Kidney (tissue), 14 donors: ENCODE results near the gene FAM83G. TPM values are rescaled to one million over a fixed set of nuclear protein-coding genes. Genes with fewer than 3 reads are reported as not detected.

Source experiments
- DNase-seq, 5 donors: peaks; one replicate each; pipeline ENCODE4 v3.0.0-alpha.2; 2013 to 2020
- FAIRE-seq: peaks from 2 replicates; lab custom pipeline; 2012; peaks lifted over from hg19 to GRCh38; lab: Jason Lieb, UNC
- H3K27ac ChIP-seq, 2 donors: one replicate each; pipeline ENCODE4 v1.7.0; 2013; ENCODE audit warnings: low read depth in 2 of 2, low read length in 2 of 2, inconsistent platforms in 1 of 2
- H3K27me3 ChIP-seq: one replicate; pipeline ENCODE4 v1.7.1; 2013; ENCODE audit warnings: low read length, inconsistent platforms; ENCODE audit not compliant: control insufficient read depth, insufficient read depth
- H3K36me3 ChIP-seq, 3 donors: one replicate each; pipeline versions ENCODE4 v1.7.0 to v1.7.1; 2013; ENCODE audit warnings: low read length in 3 of 3, control low read depth in 1 of 3, inconsistent platforms in 1 of 3; ENCODE audit not compliant: insufficient read depth in 3 of 3, control insufficient read depth in 2 of 3
- H3K4me1 ChIP-seq, 3 donors: one replicate each; pipeline versions ENCODE4 v1.7.0 to v1.7.1; 2013; ENCODE audit warnings: low read length in 3 of 3, inconsistent platforms in 1 of 3, low read depth in 1 of 3; ENCODE audit not compliant: control insufficient read depth in 2 of 3, insufficient read depth in 2 of 3
- H3K4me3 ChIP-seq, 3 donors: one replicate each; pipeline versions ENCODE4 v1.7.0 to v1.8.1; 2013; ENCODE audit warnings: low read length in 3 of 3, control low read depth in 1 of 3, inconsistent platforms in 1 of 3
- H3K9ac ChIP-seq, 3 donors: one replicate each; pipeline versions ENCODE4 v1.7.0 to v1.7.1; 2013; ENCODE audit warnings: low read length in 3 of 3, control low read depth in 1 of 3, inconsistent platforms in 1 of 3
- H3K9me3 ChIP-seq, 3 donors: one replicate each; pipeline versions ENCODE4 v1.7.0 to v1.7.1; 2013; ENCODE audit warnings: low read length in 3 of 3, control low read depth in 1 of 3, inconsistent platforms in 1 of 3; ENCODE audit not compliant: control insufficient read depth in 2 of 3, insufficient read depth in 1 of 3
- intact Hi-C: fragments of 100-400 bp; cut with DNase I; formaldehyde crosslinking; loops from one replicate; pipeline ENCODE4 v1.11.1; 2022
- polyA plus RNA-seq: library from polyadenylated mRNA; stranded (reverse); fragments of 350-450 nt; fragmentation: Illumina TruSeq; extraction: RNeasy Lipid Tissue Mini Kit (QIAGEN cat#74804); gene quantifications from one replicate; pipeline ENCODE4 v1.2.3, GENCODE V29; 2014; ENCODE audit warnings: low read depth, low replicate concordance; ENCODE audit not compliant: insufficient read depth
- total RNA-seq: library from RNA; stranded (reverse); fragmentation: NEBNext Ultra II Directional; extraction: Animal tissue kit (Norgen Biotek cat#: 25700); gene quantifications from one replicate; pipeline ENCODE4 v1.2.1, GENCODE V29; 2021
- TF ChIP-seq, protein P1 (sequence below): IDR thresholded peaks from 3 replicates; pipeline ENCODE4 v1.5.1; 2012; ENCODE audit warnings: mild to moderate bottlenecking, moderate library complexity, borderline replicate concordance; ENCODE audit not compliant: insufficient read depth; ENCODE audit errors: extremely low read depth
- donor health status: control.
- donor health status: control.
- donor health status: control.
- donor health status: control.
- donor health status: control.
- donor health status: DM: yes; HTN: yes; CAD: no.
- donor health status: Normal renal cell carcinoma (clear cell type).

The FAM83G gene
- total and polyA plus RNA-seq, 2 donors from 2014 or later: 4.9 to 8.0 TPM

GRCh38 chr17:19012171-19013080 lies 7.9 kb upstream of the FAM83G start:
- no peaks in the 10 kb centered on the region for H3K27me3 ChIP-seq
- FAIRE-seq (no peak), DNase-seq (peak in 1 of 5 donors; percentile 52)
- H3K36me3 ChIP-seq: no peaks in the 10 kb centered on the region
- intact Hi-C loops: no loop called here
- H3K4me1 ChIP-seq: no peaks in the 10 kb centered on the region
- TF ChIP-seq, protein P1, sequence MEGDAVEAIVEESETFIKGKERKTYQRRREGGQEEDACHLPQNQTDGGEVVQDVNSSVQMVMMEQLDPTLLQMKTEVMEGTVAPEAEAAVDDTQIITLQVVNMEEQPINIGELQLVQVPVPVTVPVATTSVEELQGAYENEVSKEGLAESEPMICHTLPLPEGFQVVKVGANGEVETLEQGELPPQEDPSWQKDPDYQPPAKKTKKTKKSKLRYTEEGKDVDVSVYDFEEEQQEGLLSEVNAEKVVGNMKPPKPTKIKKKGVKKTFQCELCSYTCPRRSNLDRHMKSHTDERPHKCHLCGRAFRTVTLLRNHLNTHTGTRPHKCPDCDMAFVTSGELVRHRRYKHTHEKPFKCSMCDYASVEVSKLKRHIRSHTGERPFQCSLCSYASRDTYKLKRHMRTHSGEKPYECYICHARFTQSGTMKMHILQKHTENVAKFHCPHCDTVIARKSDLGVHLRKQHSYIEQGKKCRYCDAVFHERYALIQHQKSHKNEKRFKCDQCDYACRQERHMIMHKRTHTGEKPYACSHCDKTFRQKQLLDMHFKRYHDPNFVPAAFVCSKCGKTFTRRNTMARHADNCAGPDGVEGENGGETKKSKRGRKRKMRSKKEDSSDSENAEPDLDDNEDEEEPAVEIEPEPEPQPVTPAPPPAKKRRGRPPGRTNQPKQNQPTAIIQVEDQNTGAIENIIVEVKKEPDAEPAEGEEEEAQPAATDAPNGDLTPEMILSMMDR: no peak
- H3K9ac ChIP-seq: no peak overlapping the region
- no peak overlapping the region for H3K27ac ChIP-seq
- H3K9me3 ChIP-seq: no peaks in the 10 kb centered on the region
- H3K4me3 ChIP-seq: no peak overlapping the region

- Histone ChIP-seq H3K27ac (no peak overlapping the region), H3K36me3 (no peaks in the 10 kb centered on the region), H3K9ac (no peak overlapping the region), H3K9me3 (peaks cover 0 to 4% (median 0%) of the 10 kb centered on the region in 3 donors), H3K4me3 (no peak overlapping the region), H3K4me1 (no peaks in the 10 kb centered on the region), H3K27me3 (no peaks in the 10 kb centered on the region)
- DNase-seq (peak in 1 of 5 donors; percentile 65), FAIRE-seq (no peak)
- TF ChIP-seq, protein P1: no peak
- intact Hi-C loops: no loop called here
These were observed 7.0 kb upstream of the FAM83G start for GRCh38 chr17:19011581-19011980.

DNA sequence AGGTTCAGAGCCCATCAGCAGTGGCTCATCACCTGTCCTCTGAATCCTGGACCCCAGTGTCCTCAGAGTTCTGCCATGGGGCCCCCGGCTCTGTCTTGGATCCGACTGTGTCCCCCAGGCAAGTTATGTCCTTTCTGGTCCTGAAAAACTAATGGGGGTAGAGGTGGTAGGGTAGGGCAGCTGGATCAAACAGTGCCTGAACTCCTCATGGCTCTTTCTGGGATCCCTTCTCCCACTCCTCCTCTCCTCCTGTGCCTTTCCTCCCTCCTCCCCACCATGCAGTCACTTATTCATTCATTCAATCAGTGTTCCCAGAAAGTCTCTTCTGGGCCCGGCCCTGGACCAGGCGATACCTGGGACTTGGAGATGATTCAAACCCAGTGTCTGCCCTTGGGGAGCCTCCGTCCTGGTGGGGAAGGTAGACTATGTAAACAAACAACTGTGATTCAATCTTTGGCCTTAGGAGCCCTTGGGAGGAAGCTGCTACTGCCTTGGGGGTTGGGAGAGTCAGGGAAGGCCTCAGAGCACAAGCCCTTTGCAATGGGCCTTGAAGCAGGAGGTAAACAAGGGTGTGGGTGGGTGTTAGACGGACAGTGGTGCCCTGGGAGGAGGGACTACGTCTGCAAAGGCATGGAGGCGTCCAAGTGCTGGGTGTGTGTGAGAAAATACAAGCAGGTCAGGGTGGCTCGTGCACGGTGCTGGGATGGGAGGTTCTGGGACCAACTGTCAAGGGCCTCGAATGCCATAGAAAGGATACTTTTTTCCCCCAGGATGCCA lies 6.4 kb upstream of the FAM83G start:
- Histone ChIP-seq H3K4me1 (no peaks in the 10 kb centered on the region), H3K27me3 (no peaks in the 10 kb centered on the region), H3K4me3 (no peak overlapping the region), H3K27ac (no peak overlapping the region), H3K9ac (no peak overlapping the region), H3K9me3 (peaks cover 0 to 4% (median 0%) of the 10 kb centered on the region in 3 donors), H3K36me3 (no peaks in the 10 kb centered on the region)
- TF ChIP-seq, protein P1: no peak
- FAIRE-seq (no peak), DNase-seq (peak in 1 of 5 donors; percentile 26)
- intact Hi-C loops: no loop called here
